HG03064 (cell line): Measurements from ENCODE around the gene SPAG6.
"Not testable (repeated sequence)": the region's sequence is repeated elsewhere in the genome, so short reads cannot be mapped to it uniquely, and the experiment has no call there.

ENCODE experiments used
- ATAC-seq: cut with Tn5 transposase; IDR thresholded peaks from one replicate; pipeline ENCODE4 v1.9.1; 2021; ENCODE audit warnings: low read depth; ENCODE audit not compliant: unreplicated experiment

The SPAG6 gene

GRCh38 chr10:22368981-22369380, 23.7 kb downstream of the SPAG6 start:
- no peak for ATAC-seq

- ATAC-seq: no peak
These were observed 24.3 kb downstream of the SPAG6 start for GRCh38 chr10:22369434-22370072.

DNA sequence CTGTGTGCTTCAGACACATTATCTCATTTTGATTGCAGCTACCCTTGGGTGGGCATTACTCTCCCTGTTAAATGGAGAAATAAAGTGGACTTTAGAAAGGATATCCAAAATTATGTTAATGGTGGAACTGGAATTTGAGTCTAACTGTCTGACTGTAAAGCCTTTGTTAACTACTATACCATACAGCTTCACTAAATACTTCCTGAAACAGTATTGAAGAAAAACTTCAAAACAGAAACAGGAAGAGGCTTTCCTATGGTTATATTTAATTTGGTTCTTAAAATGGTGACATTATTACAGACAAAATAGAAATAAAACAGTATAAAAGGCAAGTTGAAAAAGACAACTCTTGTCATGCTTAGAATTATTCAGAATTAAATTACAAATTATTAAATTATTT, 25.0 kb downstream of the SPAG6 start:
- no peak for ATAC-seq

DNA sequence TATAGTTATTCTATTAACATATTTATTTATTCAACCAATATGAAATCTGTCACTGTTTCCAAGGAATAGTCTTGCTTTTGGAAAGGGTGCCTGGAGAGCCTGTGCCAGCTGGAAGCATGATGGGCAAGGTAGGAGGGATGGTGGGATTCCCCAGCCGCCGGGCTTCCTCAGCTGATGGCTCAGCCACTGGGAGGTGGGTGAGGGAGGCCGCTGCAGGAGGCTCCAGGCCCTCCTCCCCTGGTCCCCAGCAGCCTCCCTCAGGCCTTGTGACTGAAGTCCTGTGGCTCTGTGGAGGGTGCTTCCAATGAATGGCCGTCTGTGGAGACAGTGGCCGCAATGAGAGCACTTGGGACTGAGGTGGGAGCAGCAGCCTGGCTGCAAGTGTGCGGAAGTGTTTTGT, 27.0 kb downstream of the SPAG6 start:
- no peak for ATAC-seq

DNA sequence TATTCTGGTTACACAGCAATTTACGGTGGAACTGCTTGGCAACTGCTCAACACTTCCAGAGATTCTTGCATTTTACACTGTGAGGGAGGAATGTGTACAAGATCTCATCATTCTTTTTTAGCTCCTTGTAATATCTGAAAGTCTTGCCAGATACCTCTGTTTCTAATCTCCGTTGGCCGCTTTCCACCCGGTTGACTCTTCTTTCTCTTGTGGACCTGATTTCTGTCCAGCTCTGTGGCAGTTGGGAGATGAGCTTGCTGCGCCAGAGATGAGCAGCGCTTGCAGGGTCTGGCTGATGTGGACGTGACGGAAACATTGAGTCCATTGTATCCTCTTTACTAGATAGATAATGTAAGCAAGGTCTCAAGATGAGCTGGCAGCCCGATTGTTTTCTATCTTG, 27.6 kb downstream of the SPAG6 start:
- no peak for ATAC-seq

DNA sequence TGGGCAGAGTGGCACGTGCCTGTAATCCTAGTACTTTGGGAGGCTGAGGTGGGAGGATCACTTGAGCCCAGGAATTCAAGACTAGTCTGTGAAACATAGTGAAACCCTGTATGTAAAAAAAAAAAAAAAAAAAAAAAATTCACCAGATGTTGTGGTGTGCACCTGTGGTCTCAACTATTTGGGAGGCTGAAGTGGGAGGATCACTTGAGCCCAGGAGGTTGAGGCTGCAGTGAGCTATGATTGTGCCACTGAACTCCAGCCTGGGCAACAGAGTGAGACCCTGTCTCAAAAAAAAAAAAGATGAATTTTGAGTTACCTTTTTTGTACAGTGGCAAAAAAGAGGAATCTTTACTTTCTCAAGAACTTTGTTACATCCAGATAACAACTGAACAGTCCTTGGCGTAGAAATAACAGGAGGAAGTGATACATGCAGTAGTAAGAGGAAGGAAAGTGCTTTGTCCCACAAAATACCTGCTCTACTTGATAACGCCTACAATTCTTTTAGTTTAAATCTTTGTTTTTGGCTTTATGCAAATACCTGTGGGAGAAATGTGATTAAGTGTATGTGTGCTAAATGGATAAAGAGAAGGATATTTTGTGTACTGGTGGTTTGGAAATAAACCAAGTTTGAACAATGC, 29.3 kb downstream of the SPAG6 start:
- no peak for ATAC-seq

- ATAC-seq: peak; percentile 46
These were observed 33.8 kb downstream of the SPAG6 start for GRCh38 chr10:22379059-22379458.

DNA sequence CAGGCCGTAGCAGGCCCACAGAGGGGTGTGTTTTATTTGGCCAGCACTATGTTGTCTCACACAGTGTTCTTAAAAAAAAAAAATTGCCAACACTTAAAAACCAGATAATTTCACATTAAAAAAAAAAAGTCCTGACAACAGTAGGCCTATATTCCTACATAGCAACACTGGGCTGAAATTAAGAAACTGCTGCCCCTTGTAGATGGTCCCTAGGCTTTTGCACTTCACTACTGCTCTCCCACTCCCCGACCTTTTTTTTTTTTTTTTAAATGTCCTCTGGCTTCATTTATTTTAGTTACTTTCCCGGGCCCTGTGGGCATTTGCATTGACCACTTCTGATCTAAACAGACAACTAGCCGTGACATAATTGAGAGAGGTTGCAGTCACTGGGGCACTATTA, 36.0 kb downstream of the SPAG6 start:
- ATAC-seq: no peak

- ATAC-seq: no peak
These were observed 41.2 kb downstream of the SPAG6 start for GRCh38 chr10:22386503-22386902.

DNA sequence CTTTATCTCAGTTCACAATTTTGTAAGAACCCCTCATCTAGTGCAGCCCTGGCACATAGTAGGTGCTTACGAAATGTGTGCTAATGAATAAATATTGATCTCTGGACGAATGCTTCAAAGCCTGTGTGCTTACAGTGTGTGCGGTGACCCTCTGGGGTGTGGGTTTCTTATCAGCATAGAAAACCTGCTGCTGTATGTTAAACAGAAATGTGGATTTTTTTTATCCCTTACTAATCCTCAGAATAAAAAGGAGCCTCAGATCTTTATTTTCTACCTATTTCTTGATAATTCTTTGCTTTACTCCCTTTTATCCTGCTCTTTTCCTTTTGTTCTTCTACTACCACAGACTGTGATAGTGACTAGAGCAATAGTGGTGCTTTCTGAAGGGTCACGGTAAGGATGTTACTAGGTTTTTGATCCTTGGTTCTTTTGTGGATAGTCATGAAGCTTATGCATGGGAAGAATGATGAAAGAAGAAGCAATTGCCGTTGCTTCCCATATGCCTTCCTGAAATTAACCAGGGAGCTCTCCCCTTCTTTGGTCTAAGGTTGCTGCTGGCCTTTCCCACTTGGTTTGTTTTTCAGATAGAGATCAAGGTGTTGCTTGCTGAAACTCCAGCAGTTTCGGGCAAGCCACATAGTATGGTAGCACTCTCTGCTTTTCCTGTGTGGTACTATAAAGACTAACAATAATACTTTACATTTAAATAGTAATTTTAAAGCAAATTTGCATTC, 44.7 kb downstream of the SPAG6 start:
- no peak for ATAC-seq

DNA sequence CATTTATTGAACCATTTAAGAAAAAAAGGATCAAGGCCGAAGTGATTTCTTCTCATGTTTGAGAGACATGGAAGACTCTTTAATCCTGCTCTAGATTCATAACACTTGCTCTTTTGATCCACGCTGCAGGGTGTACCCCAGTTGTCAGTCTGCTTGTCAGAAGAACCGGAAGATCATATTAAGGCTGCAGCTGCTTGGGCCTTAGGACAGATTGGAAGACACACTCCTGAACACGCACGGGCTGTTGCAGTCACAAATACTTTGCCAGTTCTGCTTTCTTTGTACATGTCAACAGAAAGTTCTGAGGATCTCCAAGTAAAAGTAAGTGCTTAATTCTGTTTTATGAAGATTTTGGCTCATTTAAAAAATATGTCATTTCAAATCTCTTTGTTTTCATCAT, 46.3 kb downstream of the SPAG6 start:
- ATAC-seq: no peak

- ATAC-seq: not testable (repeated sequence)
These were observed 50.9 kb downstream of the SPAG6 start for GRCh38 chr10:22396195-22396594.

DNA sequence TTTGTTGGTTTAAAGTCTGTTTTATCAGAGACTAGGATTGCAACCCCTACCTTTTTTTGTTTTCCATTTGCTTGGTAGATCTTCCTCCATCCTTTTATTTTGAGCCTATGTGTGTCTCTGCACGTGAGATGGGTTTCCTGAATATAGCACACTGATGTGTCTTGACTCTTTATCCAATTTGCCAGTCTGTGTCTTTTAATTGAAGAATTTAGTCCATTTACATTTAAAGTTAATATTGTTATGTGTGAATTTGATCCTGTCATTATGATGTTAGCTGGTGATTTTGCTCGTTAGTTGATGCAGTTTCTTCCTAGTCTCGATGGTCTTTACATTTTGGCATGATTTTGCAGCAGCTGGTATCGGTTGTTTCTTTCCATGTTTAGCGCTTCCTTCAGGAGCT, 61.6 kb downstream of the SPAG6 start:
- not testable (repeated sequence) for ATAC-seq

GRCh38 chr10:22410394-22410793, 65.1 kb downstream of the SPAG6 start:
- no peak for ATAC-seq

GRCh38 chr10:22410846-22411245, 65.5 kb downstream of the SPAG6 start:
- no peak for ATAC-seq

- ATAC-seq: no peak
These were observed 68.8 kb downstream of the SPAG6 start for GRCh38 chr10:22414146-22414545.

- no peak for ATAC-seq
These were observed 69.8 kb downstream of the SPAG6 start for GRCh38 chr10:22415072-22415471.

GRCh38 chr10:22417736-22418268, 72.5 kb downstream of the SPAG6 start:
- no peak for ATAC-seq

- ATAC-seq: no peak
These were observed 75.7 kb downstream of the SPAG6 start for GRCh38 chr10:22420787-22421517.

DNA sequence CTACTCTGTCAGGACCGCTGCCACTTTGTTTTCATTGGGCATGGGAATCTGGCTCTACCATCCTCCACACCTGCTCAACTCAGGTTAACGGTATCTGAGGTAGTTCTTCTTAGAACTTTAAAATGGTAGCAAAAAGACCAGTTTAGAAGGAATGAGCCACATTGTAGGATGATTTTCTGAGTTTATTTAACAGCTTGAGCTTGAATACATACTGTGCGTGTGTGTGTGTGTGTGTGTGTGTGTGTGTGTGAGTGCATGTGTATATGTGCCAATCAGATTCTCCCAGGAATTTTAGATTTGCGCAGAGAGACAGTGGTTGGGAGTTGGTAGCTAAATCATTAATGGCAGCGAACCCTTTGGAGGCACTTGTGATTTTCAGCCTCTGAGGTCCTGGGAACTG, 81.4 kb downstream of the SPAG6 start:
- ATAC-seq: no peak

- no peak for ATAC-seq
These were observed 81.8 kb downstream of the SPAG6 start for GRCh38 chr10:22427101-22427500.
